HG03460 (cell line): ENCODE measurements around the gene GGTLC3.
"Not testable (repeated sequence)": the region's sequence is repeated elsewhere in the genome, so short reads cannot be mapped to it uniquely, and the experiment has no call there.

ENCODE experiments used
- ATAC-seq: cut with Tn5 transposase; IDR thresholded peaks from one replicate; pipeline ENCODE4 v1.9.1; 2021; ENCODE audit not compliant: unreplicated experiment

GGTLC3 gene

DNA sequence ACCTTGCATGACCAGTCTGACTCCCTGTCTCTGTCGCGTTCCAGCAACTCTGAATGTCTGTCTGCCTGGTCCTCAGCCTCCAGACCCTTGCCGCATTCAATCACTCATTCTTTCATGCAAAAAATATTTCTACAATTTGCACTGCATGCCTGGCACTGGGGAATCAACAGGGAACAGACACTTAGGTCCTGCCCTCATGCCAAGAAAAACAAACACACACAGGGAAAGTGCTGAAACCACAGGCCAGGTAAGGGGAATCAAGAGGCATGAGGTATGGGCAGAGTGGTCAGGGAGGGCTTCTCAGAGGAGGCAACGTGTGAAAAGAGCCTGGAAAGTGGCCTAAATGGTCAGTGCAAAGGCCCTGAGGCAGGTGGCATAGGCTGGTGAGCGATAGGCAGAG, at the start of gene GGTLC3:
GGTLC3 (minus strand) TSS at position 101 of the 400 bp plus-strand sequence. CDS start 264 bp downstream, outside the sequence.
- not testable (repeated sequence) for ATAC-seq

GRCh38 chr22:18560099-18560974, 42.4 kb upstream of the GGTLC3 start:
- not testable (repeated sequence) for ATAC-seq

GRCh38 chr22:18558939-18559338, 41.0 kb upstream of the GGTLC3 start:
- not testable (repeated sequence) for ATAC-seq

GRCh38 chr22:18558516-18558915, 40.6 kb upstream of the GGTLC3 start:
- ATAC-seq: not testable (repeated sequence)

- not testable (repeated sequence) for ATAC-seq
Measured at GRCh38 chr22:18554280-18555256, 36.6 kb upstream of the GGTLC3 start.

DNA sequence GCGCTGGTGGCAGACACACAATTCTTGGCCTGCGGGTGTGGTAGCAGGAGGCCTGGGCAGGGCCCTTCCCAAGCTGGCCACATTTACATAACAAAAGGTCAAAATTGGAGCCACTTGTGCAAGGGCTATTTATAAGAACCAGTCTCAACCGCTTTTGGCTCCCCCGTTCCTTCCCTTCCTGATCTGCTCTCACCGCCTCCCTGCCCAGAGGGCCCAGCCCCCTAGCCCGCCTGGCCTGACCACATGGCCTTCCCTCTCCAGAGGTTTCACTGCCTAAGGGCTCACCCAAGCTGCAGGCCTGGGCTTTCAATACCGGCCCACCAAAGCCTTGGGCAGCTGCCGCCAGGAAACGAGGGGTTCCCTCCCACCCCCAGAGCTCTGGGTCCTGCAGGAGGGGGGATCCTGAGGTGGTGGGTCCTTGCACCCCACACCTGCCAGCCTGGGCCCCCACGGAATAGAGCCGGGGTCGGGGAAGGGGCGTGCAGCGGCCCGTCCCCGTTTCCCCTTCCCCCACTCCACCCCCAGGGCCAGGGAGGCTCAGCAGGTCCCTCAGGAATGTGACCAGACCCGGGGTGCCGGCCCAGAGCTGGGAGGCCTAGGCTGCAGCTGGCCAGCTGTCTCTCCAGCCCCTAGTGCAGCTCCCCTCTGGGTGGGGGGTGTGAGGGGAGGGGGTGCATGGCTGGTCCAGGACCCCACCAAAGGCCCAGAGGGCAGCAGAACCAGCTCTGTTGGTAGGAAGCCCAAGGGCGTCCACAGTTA, 35.1 kb upstream of the GGTLC3 start:
- ATAC-seq: not testable (repeated sequence)

DNA sequence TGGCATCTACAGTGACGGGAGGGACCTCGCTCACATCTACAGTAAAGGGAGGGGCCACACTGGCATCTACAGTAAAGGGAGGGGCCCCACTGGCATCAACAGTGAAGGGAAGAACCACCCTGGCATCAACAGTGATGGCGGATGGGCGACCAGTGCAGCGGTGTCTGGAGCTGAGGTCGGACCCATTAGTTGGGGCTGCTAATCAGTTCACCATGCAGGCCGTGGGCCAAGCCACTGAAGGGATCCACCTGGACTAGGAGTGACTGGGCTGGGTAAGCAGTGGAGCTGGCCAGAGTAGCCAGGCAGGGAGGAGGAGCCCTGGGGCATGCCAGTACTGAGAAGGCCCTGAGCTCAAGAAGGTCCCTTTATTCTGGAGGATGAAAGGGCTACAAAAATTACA, 33.1 kb upstream of the GGTLC3 start:
- not testable (repeated sequence) for ATAC-seq

- not testable (repeated sequence) for ATAC-seq
Measured at GRCh38 chr22:18549458-18550179, 31.7 kb upstream of the GGTLC3 start.

- not testable (repeated sequence) for ATAC-seq
Measured at GRCh38 chr22:18544615-18545014, 26.7 kb upstream of the GGTLC3 start.

DNA sequence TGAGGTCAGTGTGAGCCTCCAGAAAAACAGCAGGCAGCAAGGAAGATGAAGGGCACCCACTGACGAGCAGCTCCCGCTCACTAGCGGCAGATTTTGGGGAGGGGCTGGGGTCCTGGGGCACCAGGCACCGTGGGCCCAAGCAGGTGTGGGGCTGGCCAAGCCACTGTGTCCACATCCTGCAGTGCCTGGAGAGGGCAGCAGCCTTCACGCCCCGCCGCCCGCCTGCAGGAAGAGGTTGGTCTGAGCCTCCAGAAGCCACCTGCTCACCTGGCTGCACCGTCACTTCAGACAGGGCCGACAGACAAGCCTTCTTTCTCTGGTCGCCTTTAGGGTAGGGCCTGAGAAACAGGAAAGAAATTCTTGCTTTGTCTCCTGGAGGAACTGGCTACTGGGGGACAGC, 25.4 kb upstream of the GGTLC3 start:
- ATAC-seq: not testable (repeated sequence)

GRCh38 chr22:18539994-18540393, 22.0 kb upstream of the GGTLC3 start:
- not testable (repeated sequence) for ATAC-seq

- ATAC-seq: not testable (repeated sequence)
Measured at GRCh38 chr22:18534315-18534714, 16.4 kb upstream of the GGTLC3 start.

DNA sequence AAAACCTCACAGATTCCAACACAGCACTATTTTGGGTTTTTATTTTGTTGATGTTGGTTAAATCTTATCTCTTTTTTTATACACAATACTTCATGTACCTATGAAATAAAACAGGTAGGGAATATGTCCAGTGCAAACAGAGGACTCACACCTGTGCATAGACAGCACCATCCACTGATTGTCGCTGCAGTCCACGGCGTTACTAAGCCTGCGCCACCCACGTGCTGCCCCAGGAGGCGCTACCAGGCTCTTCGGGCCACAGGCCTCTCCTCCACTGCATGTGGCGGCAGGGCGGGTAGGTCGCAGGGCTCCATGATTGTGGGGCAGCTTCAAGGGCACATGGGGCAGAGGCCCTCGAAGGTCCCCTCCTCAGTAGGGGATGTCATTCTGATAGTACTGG, 15.7 kb upstream of the GGTLC3 start:
- ATAC-seq: not testable (repeated sequence)

GRCh38 chr22:18529416-18530145, 11.6 kb upstream of the GGTLC3 start:
- peak; percentile 14 for ATAC-seq

DNA sequence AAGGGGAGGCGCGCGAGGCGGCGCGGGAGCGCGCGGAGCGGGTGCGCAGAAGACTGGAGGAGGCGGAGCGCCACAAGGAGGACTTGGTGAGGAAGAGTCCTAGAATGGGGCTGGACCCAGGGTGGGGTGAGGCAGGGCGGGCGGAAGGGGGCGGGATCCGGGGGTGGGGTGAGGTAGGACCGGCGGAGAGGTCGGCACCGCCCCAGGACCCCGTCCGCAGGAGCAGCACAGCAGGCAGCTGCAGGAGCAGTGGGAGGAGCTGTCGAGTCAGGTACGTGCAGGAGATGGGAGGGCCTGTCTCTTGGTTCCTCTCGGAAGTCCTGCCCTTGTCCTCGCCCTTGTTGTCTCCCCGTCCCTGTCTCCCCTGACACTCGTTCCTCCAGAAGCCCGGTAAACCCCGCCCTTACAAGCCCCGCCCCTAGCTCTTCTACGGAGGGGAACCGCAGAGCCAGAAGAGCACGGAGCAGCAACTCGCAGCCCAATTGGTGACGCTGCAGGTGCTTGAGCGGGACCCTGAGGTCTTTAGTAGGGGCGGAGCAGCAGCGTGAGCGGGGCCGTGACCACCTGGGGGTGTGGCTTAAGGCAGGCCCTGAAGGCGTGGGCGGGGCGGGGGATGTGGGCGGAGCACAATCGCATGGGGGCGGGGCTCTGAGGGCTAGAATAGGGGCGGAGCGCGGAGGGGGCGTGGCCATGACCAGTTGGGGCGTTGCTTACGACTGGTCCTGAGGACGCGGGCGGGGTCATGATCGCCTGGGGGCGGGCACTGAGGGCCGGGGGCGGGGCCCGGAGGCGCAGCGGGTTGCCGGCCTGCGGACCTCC, 10.8 kb upstream of the GGTLC3 start:
- ATAC-seq: peak; percentile 71

- peak; percentile 29 for ATAC-seq
Measured at GRCh38 chr22:18527752-18528596, 10.0 kb upstream of the GGTLC3 start, which contains the start of gene TMEM191B. TMEM191B (plus strand) TSS chr22:18527802; CDS start chr22:18527981, 179 bp downstream.

GRCh38 chr22:18523328-18523727, 5.4 kb upstream of the GGTLC3 start:
- ATAC-seq: not testable (repeated sequence)
